Endothelial cell of umbilical vein (primary cell): ENCODE measurements around the gene ANKH. TPM values are rescaled to one million over a fixed set of nuclear protein-coding genes. Genes with fewer than 3 reads are reported as not detected.

Source experiments
- BruUV-seq: library from RNA; stranded (reverse); fragments of 400-500 nt; replicated peaks from 2 replicates; lab custom pipeline; 2021; lab: Mats Ljungman, UMichigan
- CTCF ChIA-PET: fragments of 300-600, 350-600 bp; sonication (Branson Sonifier 250); formaldehyde crosslinking; loops from one replicate; lab custom pipeline; 2021; ENCODE audit warnings: antibody characterized with exemption, inconsistent platforms; lab: Charles Lee
- POLR2A ChIA-PET: fragments of 300-600, 350-600 bp; sonication (Branson Sonifier 250); formaldehyde crosslinking; loops from one replicate; lab custom pipeline; 2021; ENCODE audit warnings: antibody characterized with exemption, inconsistent platforms; lab: Charles Lee
- DNase-seq: peaks from one replicate; pipeline ENCODE4 v3.0.0-alpha.2; 2011; ENCODE audit warnings: low read depth, low spot score
- FAIRE-seq: peaks from 2 replicates; lab custom pipeline; 2011; peaks lifted over from hg19 to GRCh38; lab: Jason Lieb, UNC
- H2AFZ ChIP-seq: 2 replicates; pipeline ENCODE4 v1.6.0; 2012; ENCODE audit warnings: low read depth, low read length, control low read depth, inconsistent platforms
- H3K27ac ChIP-seq: 2 replicates; pipeline ENCODE4 v1.5.1; 2011; ENCODE audit warnings: low read depth, mild to moderate bottlenecking, control low read depth, low read length, moderate library complexity; ENCODE audit not compliant: insufficient read depth
- H3K27me3 ChIP-seq, 2 experiments: 2 replicates each; pipeline versions ENCODE4 v1.6.0 to v1.6.1; 2011; ENCODE audit warnings: low read length in 2 of 2, mixed read lengths in 1 of 2; ENCODE audit not compliant: control insufficient read depth in 2 of 2, insufficient read depth in 2 of 2
- H3K36me3 ChIP-seq, 2 experiments: 2 replicates in 1 of 2; 3 replicates in 1 of 2; pipeline ENCODE4 v1.5.1; 2011; ENCODE audit warnings: low read length in 2 of 2, mild to moderate bottlenecking in 1 of 2, moderate library complexity in 1 of 2; ENCODE audit not compliant: control insufficient read depth in 2 of 2, insufficient read depth in 2 of 2; ENCODE audit errors: extremely low read depth in 1 of 2
- H3K4me1 ChIP-seq: 3 replicates; pipeline ENCODE4 v1.5.1; 2011; ENCODE audit warnings: mild to moderate bottlenecking, low read length; ENCODE audit not compliant: control insufficient read depth, insufficient read depth; ENCODE audit errors: extremely low read depth
- H3K4me2 ChIP-seq: 2 replicates; pipeline ENCODE4 v1.6.1; 2011; ENCODE audit warnings: low read length, control low read depth, mixed read lengths; ENCODE audit not compliant: insufficient read depth
- H3K4me3 ChIP-seq, 3 experiments: fragments of 200-600 bp in 1 of 3; sonication (generic), shearing (Covaris generic) in 1 of 3; replicated peaks in 1 of 3; 2 replicates each; pipeline ENCODE4 v1.5.1; 2011 to 2016; ENCODE audit warnings: control low read depth in 3 of 3, low read length in 3 of 3, mild to moderate bottlenecking in 2 of 3, inconsistent platforms in 1 of 3, low read depth in 1 of 3, moderate library complexity in 1 of 3; ENCODE audit not compliant: insufficient read depth in 1 of 3
- H3K79me2 ChIP-seq: 2 replicates; pipeline ENCODE4 v1.6.0; 2012; ENCODE audit warnings: low read length, inconsistent platforms; ENCODE audit not compliant: control insufficient read depth, insufficient read depth
- H3K9ac ChIP-seq: replicated peaks from 2 replicates; pipeline ENCODE3; 2011; ENCODE audit warnings: low read length, control low read depth; ENCODE audit not compliant: insufficient read depth; ENCODE audit errors: extremely low read depth
- H3K9me1 ChIP-seq: replicated peaks from 3 replicates; pipeline ENCODE4 v1.6.0; 2011; ENCODE audit warnings: mild to moderate bottlenecking, low read length; ENCODE audit not compliant: control insufficient read depth, insufficient read depth; ENCODE audit errors: extremely low read depth
- H3K9me3 ChIP-seq: replicated peaks from 2 replicates; pipeline ENCODE4 v1.5.1; 2012; ENCODE audit warnings: low read length, inconsistent platforms; ENCODE audit not compliant: control insufficient read depth, insufficient read depth
- H4K20me1 ChIP-seq: replicated peaks from 2 replicates; pipeline ENCODE3; 2011; ENCODE audit warnings: mild to moderate bottlenecking, low read length; ENCODE audit not compliant: control insufficient read depth, insufficient read depth; ENCODE audit errors: extremely low read depth
- CTCF ChIP-seq, 2 donors: IDR thresholded peaks; 1 replicate in 1 of 2; 2 replicates in 1 of 2; pipeline ENCODE4 v1.5.1; 2011; ENCODE audit warnings: low read length in 2 of 2, mild to moderate bottlenecking in 2 of 2, moderate library complexity in 2 of 2, control low read depth in 1 of 2, inconsistent platforms in 1 of 2, low read depth in 1 of 2; ENCODE audit not compliant: insufficient read depth in 1 of 2; ENCODE audit errors: extremely low read depth in 1 of 2
- FOS ChIP-seq: IDR thresholded peaks from 2 replicates; pipeline ENCODE4 v1.6.1; 2011; ENCODE audit warnings: mild to moderate bottlenecking, low read length, moderate library complexity, borderline replicate concordance; ENCODE audit not compliant: insufficient read depth
- GATA2 ChIP-seq: IDR thresholded peaks from 2 replicates; pipeline ENCODE4 v1.7.0; 2011; ENCODE audit warnings: low read depth, mild to moderate bottlenecking, moderate library complexity, mixed read lengths, low read length; ENCODE audit not compliant: insufficient read length, insufficient read depth
- JUN ChIP-seq: IDR thresholded peaks from 2 replicates; pipeline ENCODE4 v1.6.1; 2011; ENCODE audit warnings: borderline replicate concordance, low read depth; ENCODE audit not compliant: insufficient read length, insufficient read depth
- MYC ChIP-seq: IDR thresholded peaks from one replicate; pipeline ENCODE4 v1.6.1; 2011; ENCODE audit warnings: mild to moderate bottlenecking, low read depth, low read length
- POLR2A ChIP-seq: IDR thresholded peaks from 2 replicates; pipeline ENCODE4 v1.6.1; 2012; ENCODE audit warnings: low read depth, mild to moderate bottlenecking, control low read depth, low read length
- POLR2AphosphoS5 ChIP-seq: IDR thresholded peaks from 2 replicates; pipeline ENCODE4 v1.6.1; 2012; ENCODE audit warnings: low read depth, mild to moderate bottlenecking, control low read depth, low read length, moderate library complexity; ENCODE audit not compliant: insufficient read depth
- dilution Hi-C: fragments of 300-500 bp; cut with MboI; formaldehyde crosslinking; loops from one replicate; pipeline ENCODE4 v1.15.0; 2019; ENCODE audit warnings: low sequenced_read_pairs; ENCODE audit not compliant: extremely low pct_ligation_motif_present
- intact Hi-C: fragments of 100-400 bp; cut with micrococcal nuclease; formaldehyde crosslinking; loops from one replicate; pipeline ENCODE4 v1.10.0; 2022
- polyA plus RNA-seq, 4 experiments: library from polyadenylated mRNA; depleted of rRNA in 3 of 4; stranded (reverse) in 3 of 4; unstranded in 1 of 4; fragments of >200 nt; gene quantifications; 2 replicates each; pipeline versions ENCODE4 v1.2.1 to v1.2.3, GENCODE V29; 2011 to 2012; ENCODE audit warnings: missing spikeins in 1 of 4
- total RNA-seq: library from RNA; stranded (reverse); gene quantifications from 2 replicates; pipeline ENCODE4 v1.2.3, GENCODE V29; 2021

Gene ANKH
- total and polyA plus RNA-seq, 2 donors (not counting 3 experiments of a cell fraction or from before 2014, with no cell fraction given), result 12.7 to 31.4 TPM

GRCh38 chr5:14730466-14730865, 141.1 kb downstream of the ANKH start:
- H3K27ac ChIP-seq, result no peak overlapping the region
- intact Hi-C loops, result no loop called here
- dilution Hi-C loops, result loop anchor here (25.0 kb wide), 1 partner anchor 282 kb away; no protein-coding TSS in a partner anchor
- DNase-seq (no peak), FAIRE-seq (no peak)
- CTCF ChIA-PET, result interaction anchor here (10.2 kb wide), 1 partner anchor 273 kb away, joined by 168 read pairs; no protein-coding TSS in a partner anchor
- no peaks in the 10 kb centered on the region for H3K27me3 ChIP-seq
- H3K79me2 ChIP-seq, result no peaks in the 10 kb centered on the region
- H3K9ac ChIP-seq, result no peak overlapping the region
- no peak for TF ChIP-seq CTCF (IDR thresholded peaks at IDR 0.05; ENCODE audit: extremely low read depth in 1 of 2, insufficient read depth in 1 of 2, low read depth in 1 of 2, low read length in 2 of 2)
- no peak for TF ChIP-seq MYC
- no peak for TF ChIP-seq JUN
- TF ChIP-seq FOS, result no peak
- no peak for TF ChIP-seq GATA2
- TF ChIP-seq POLR2AphosphoS5, result no peak
- no peak for TF ChIP-seq POLR2A
- no peaks in the 10 kb centered on the region for H3K4me1 ChIP-seq
- H4K20me1 ChIP-seq, result no peaks in the 10 kb centered on the region
- H3K9me1 ChIP-seq, result no peaks in the 10 kb centered on the region
- no peak overlapping the region for H2AFZ ChIP-seq
- H3K9me3 ChIP-seq, result no peaks in the 10 kb centered on the region
- no peak overlapping the region for H3K4me3 ChIP-seq
- POLR2A ChIA-PET, result no interaction called here
- H3K36me3 ChIP-seq, result no peaks in the 10 kb centered on the region
- no TSS peak for BruUV-seq
- H3K4me2 ChIP-seq, result no peak overlapping the region
